ENCODE results near the gene SUMO3.
A peak's percentile ranks its signal among the peaks of the same experiment; 100 is the strongest.

SUMO3 gene

DNA sequence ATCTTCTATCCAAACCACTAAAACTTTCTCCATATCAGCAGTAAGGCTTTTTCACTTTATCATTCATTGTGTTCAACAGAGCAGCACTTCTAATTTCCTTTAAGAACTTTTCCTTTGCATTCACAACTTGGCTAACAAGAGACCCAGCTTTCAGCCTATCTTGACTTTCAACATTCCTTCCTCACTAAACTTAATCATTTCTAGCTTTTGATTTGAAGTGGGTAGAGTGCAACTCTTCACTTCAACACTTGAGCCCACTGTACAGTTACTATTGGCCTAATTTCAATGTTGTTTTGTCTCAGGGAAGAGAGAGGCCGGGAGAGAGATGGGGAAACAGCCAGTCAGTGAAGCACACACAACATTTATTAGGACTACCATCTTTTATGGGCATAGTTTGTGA lies 18.2 kb downstream of the SUMO3 start:
- TF ChIP-seq CTCF (conservative IDR thresholded peaks at IDR 0.05; ENCODE audit: low read depth, low read length), result no peak
- H3K27ac ChIP-seq, result no peak overlapping the region
- no peak overlapping the region for H2AFZ ChIP-seq (ENCODE audit: low read depth)
- H3K4me1 ChIP-seq (ENCODE audit: low read depth, poor library complexity, severe bottlenecking), result peaks cover 39% of the 10 kb centered on the region
- H3K27me3 ChIP-seq (ENCODE audit: insufficient read depth, low read depth), result no peaks in the 10 kb centered on the region
- peak overlapping the region; percentile 66; the same call in 1 of the 2 replicates for H3K4me2 ChIP-seq
- peaks cover 20% of the 10 kb centered on the region; the same call in 1 of the 2 replicates for H3K36me3 ChIP-seq (ENCODE audit: insufficient read depth)
- peaks cover 22% of the 10 kb centered on the region for H4K20me1 ChIP-seq (ENCODE audit: insufficient read depth)
- H3K9ac ChIP-seq, result no peak overlapping the region
- peaks cover 78% of the 10 kb centered on the region for H3K79me2 ChIP-seq (ENCODE audit: insufficient read depth, low read depth)
- no peak overlapping the region for H3K4me3 ChIP-seq (IDR thresholded peaks at IDR 0.05; ENCODE audit: insufficient read depth, low read depth, low read length)

DNA sequence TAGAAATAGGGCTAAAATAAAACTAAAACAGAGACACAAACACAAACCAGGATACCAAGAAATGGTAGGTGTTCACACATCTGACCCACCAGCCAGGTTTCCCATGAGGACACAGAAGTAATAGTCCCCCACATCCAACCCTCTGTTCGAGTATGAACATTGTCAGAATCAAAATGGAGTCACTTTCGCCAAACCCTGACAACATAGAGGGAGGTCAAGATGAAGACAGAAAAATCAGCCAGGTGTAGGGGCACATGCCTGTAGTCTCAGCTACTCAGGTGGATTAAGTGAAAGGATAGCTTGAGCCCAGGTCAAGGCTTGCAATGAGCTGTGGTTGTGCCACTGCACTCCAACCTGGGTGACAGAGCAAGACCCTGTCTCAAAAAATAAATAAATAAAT lies 20.1 kb downstream of the SUMO3 start:
- Histone ChIP-seq H3K9ac (no peak overlapping the region), H3K27me3 (ENCODE audit: insufficient read depth, low read depth) (no peaks in the 10 kb centered on the region), H2AFZ (ENCODE audit: low read depth) (no peak overlapping the region), H3K4me1 (ENCODE audit: low read depth, poor library complexity, severe bottlenecking) (peaks cover 44% of the 10 kb centered on the region), H4K20me1 (ENCODE audit: insufficient read depth) (peaks cover 35% of the 10 kb centered on the region), H3K4me2 (no peak overlapping the region), H3K27ac (no peak overlapping the region), H3K4me3 (IDR thresholded peaks at IDR 0.05; ENCODE audit: insufficient read depth, low read depth, low read length) (no peak overlapping the region), H3K79me2 (ENCODE audit: insufficient read depth, low read depth) (peaks cover 87% of the 10 kb centered on the region), H3K36me3 (ENCODE audit: insufficient read depth) (peaks cover 11% of the 10 kb centered on the region; the same call in 1 of the 2 replicates)
- TF ChIP-seq CTCF (conservative IDR thresholded peaks at IDR 0.05; ENCODE audit: low read depth, low read length), result no peak

- Histone ChIP-seq H3K4me3 (IDR thresholded peaks at IDR 0.05; ENCODE audit: insufficient read depth, low read depth, low read length) (no peak overlapping the region), H3K27ac (no peak overlapping the region), H3K79me2 (ENCODE audit: insufficient read depth, low read depth) (peaks cover 94% of the 10 kb centered on the region), H3K27me3 (ENCODE audit: insufficient read depth, low read depth) (no peaks in the 10 kb centered on the region), H2AFZ (ENCODE audit: low read depth) (no peak overlapping the region), H3K4me2 (no peak overlapping the region), H3K4me1 (ENCODE audit: low read depth, poor library complexity, severe bottlenecking) (peaks cover 36% of the 10 kb centered on the region), H3K9ac (no peak overlapping the region), H3K36me3 (ENCODE audit: insufficient read depth) (peaks cover 12% of the 10 kb centered on the region; the same call in 1 of the 2 replicates), H4K20me1 (ENCODE audit: insufficient read depth) (peaks cover 39% of the 10 kb centered on the region)
- no peak for TF ChIP-seq CTCF (conservative IDR thresholded peaks at IDR 0.05; ENCODE audit: low read depth, low read length)
Observed at GRCh38 chr21:44795342-44795741, 22.5 kb downstream of the SUMO3 start.

GRCh38 chr21:44793592-44794374 lies 24.1 kb downstream of the SUMO3 start:
- Histone ChIP-seq H3K9ac (no peak overlapping the region), H3K79me2 (ENCODE audit: insufficient read depth, low read depth) (peaks cover 94% of the 10 kb centered on the region), H3K36me3 (ENCODE audit: insufficient read depth) (peaks cover 4% of the 10 kb centered on the region; the same call in 1 of the 2 replicates), H3K27ac (no peak overlapping the region), H4K20me1 (ENCODE audit: insufficient read depth) (peaks cover 25% of the 10 kb centered on the region), H2AFZ (ENCODE audit: low read depth) (no peak overlapping the region), H3K4me1 (ENCODE audit: low read depth, poor library complexity, severe bottlenecking) (peaks cover 20% of the 10 kb centered on the region), H3K4me2 (no peak overlapping the region), H3K27me3 (ENCODE audit: insufficient read depth, low read depth) (no peaks in the 10 kb centered on the region), H3K4me3 (IDR thresholded peaks at IDR 0.05; ENCODE audit: insufficient read depth, low read depth, low read length) (no peak overlapping the region)
- peak; percentile 51 for TF ChIP-seq CTCF (conservative IDR thresholded peaks at IDR 0.05; ENCODE audit: low read depth, low read length)
